ENCODE data around the gene SERAC1.

Gene SERAC1

GRCh38 chr6:158124288-158124687, 43.8 kb downstream of the SERAC1 start:
- DNase-seq (ENCODE audit: low read depth in 2 of 2, low spot score in 1 of 2) = no peak

DNA sequence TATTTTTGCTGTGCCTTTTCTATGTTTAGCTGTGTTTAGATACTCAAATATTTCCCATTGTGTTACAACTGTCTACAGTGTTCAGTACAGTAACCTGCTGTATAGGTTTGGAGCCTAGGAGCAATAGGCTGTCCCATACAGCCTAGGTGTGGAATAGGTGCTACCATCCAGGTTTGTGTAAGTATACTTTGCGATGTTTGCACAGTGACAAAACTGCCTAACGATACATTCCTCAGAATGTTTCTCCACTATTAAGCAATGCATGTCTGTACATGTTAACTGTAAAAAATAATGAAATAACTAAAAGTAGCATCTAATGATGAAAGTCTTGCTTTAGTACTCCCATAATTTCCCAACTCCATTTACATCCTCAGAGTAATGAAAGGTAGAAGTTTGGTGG, 46.0 kb downstream of the SERAC1 start:
- DNase-seq (ENCODE audit: low read depth in 2 of 2, low spot score in 1 of 2) = no peak

GRCh38 chr6:158121335-158121734, 46.7 kb downstream of the SERAC1 start:
- DNase-seq (ENCODE audit: low read depth in 2 of 2, low spot score in 1 of 2) = no peak

DNA sequence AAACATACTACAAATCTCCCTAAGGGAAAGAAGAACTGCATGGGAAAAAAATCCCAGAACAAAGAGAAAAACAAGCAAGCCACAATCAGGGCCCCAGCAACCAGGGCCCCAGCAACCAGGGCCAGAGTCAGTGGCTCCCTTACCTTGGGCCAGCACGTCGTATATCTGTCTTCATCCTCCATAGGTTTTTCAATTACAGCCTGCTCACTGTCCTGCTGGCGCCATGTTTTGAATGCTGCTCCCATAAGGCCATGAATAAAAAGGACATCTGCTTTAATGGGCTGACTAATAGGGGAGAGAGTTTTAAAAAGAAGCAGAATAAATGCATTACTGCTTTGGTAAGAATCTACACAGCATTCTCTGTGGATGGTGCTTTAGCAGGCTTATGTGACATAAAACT, 49.2 kb downstream of the SERAC1 start:
- no peak for DNase-seq (ENCODE audit: low read depth in 2 of 2, low spot score in 1 of 2)

- no peak for DNase-seq (ENCODE audit: low read depth in 2 of 2, low spot score in 1 of 2)
Observed at GRCh38 chr6:158115508-158115907, 52.6 kb downstream of the SERAC1 start.

GRCh38 chr6:158115102-158115501, 53.0 kb downstream of the SERAC1 start:
- no peak for DNase-seq (ENCODE audit: low read depth in 2 of 2, low spot score in 1 of 2)

- DNase-seq (ENCODE audit: low read depth in 2 of 2, low spot score in 1 of 2) = no peak
Observed at GRCh38 chr6:158113802-158114201, 54.3 kb downstream of the SERAC1 start.

- DNase-seq (ENCODE audit: low read depth in 2 of 2, low spot score in 1 of 2) = no peak
Observed at GRCh38 chr6:158111987-158112386, 56.1 kb downstream of the SERAC1 start.

- no peak for DNase-seq (ENCODE audit: low read depth in 2 of 2, low spot score in 1 of 2)
Observed at GRCh38 chr6:158110986-158111385, 57.1 kb downstream of the SERAC1 start.

DNA sequence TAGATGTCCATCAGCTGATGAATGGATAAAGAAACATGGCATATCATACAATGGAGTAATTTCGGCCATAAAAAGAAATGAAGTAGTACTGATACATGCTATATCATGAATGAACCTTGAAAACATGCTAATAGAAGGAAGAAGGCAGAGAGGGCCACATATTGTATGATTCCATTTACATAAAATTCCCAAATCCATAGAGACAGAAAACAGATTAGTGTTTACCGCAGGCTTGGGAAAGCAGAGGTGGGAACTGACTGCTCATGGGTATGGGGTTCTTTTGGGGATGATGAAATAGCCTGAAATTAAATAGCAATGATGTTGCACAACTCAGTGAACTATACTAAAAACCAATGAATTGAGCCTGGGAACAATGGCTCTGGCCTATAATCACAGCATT, 58.3 kb downstream of the SERAC1 start:
- no peak for DNase-seq (ENCODE audit: low read depth in 2 of 2, low spot score in 1 of 2)

DNA sequence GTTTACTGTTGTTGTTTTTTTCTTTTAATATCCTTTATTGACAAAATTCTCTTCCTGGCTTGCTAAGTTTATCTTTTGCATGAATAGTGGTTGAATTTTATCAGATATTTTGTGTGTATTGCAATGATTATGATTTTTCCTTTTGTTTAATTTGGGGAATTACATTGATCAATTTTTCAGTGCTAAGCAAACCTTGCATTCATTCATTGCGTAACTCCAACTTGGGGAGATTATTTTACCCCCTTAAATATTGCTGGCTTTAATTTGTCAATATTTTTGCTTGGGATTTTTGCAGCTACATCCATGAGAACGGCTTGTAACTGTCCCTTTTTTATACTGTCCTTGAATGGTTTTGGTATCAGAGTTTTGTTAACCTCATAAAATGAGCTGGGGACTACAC, 63.4 kb downstream of the SERAC1 start:
- no peak for DNase-seq (ENCODE audit: low read depth in 2 of 2, low spot score in 1 of 2)

- DNase-seq (ENCODE audit: low read depth in 2 of 2, low spot score in 1 of 2) = no peak
Observed at GRCh38 chr6:158103228-158103627, 64.8 kb downstream of the SERAC1 start.

- no peak for DNase-seq (ENCODE audit: low read depth in 2 of 2, low spot score in 1 of 2)
Observed at GRCh38 chr6:158095671-158096070, 72.4 kb downstream of the SERAC1 start.

GRCh38 chr6:158095031-158095430, 73.0 kb downstream of the SERAC1 start:
- DNase-seq (ENCODE audit: low read depth in 2 of 2, low spot score in 1 of 2) = no peak

GRCh38 chr6:158092806-158093205, 75.3 kb downstream of the SERAC1 start:
- no peak for DNase-seq (ENCODE audit: low read depth in 2 of 2, low spot score in 1 of 2)

- DNase-seq (ENCODE audit: low read depth in 2 of 2, low spot score in 1 of 2) = no peak
Observed at GRCh38 chr6:158087224-158087867, 80.7 kb downstream of the SERAC1 start.

DNA sequence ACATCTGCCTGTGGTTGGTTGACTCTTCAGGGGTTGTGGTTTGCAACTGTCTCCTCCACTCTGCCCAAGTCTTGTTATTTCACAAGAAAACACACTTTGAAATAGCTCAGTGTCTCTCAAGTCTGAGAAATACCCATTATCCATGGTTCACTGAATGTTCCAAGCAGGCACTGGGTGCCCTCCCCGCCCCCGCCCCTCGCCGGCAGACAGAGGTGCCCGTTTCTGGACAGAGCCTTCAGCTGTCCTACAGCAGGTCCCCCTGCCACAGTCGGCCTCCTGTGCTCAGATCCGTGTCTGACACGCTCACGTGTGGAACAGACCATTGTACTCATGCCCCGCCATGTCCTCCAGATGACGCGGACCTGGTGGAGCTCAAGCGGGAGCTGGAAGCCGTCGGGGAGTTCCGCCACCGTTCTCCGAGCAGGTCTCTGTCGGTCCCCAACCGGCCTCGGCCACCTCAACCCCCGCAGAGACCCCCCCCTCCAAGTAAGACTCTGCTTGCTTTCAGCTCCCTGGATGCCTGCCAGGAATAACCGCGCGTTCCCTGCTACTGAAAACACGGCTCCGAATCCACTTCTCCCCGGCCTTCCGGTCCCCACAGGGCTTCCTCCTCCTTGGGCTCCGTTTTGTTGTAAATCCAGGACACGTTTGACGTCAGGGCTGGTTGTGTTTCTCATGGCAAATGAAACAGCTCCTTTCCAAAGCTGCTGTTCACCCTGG, 81.4 kb downstream of the SERAC1 start:
- DNase-seq (ENCODE audit: low read depth in 2 of 2, low spot score in 1 of 2) = no peak

DNA sequence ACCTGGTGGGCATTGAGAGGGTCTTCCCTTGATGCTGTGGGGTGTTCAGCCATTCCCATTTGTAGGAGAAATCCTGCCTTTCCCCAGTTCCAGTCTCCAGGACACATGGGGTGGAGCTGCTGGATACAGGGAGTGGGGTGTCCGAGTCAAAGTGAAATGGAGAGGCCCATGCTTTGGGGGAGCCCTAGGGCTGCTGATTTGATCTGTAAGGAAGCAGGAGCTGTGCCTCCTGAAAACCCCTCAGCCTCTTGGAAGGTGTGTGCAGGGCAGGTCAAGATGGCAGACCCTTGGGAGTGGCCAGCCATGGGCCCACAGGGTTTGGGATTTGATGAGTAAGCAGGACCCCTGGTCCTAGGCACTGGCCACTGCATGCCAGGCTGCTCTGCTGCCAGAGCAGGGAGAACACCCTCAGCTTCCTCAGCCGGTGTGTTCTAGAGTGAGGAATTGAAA, 82.0 kb downstream of the SERAC1 start:
- DNase-seq (ENCODE audit: low read depth in 2 of 2, low spot score in 1 of 2) = no peak

- DNase-seq (ENCODE audit: low read depth in 2 of 2, low spot score in 1 of 2) = no peak
Observed at GRCh38 chr6:158085261-158086053, 82.6 kb downstream of the SERAC1 start.

DNA sequence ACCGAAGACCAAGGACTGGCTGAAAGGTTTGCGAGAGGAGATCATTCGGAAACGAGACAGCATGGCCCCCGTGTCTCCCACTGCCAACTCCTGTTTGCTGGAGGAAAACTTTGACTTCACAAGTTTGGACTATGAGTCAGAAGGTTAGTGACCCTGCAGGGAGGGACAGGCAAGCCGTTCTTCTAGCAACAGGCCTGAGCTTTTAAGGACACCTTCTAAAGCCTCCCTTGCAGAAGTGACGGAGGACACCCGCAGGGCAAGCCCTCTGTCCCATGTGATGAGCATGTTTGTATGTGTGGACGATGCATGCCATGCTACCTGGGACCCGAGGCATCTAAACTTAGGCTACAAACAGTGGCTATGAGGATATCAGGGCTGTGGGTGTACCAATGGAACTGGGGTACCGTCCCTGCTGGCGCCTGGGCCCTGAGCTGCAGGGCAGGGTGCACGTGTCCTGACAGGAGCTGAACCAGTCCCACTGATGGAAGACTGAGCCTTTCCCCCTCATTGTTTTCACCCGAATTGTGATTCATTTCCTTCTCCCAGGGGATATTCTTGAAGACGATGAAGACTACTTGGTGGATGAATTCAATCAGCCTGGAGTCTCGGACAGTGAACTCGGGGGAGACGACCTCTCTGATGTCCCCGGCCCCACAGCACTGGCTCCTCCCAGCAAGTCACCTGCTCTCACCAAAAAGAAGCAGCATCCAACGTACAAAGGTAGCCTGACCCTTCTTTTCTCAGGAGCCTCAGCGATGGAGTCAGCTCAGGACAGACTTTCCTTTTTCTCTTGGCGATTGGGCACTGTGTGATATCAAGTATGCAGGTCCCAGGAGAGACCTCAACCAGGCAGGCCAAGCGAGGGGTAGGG, 84.4 kb downstream of the SERAC1 start:
- no peak for DNase-seq (ENCODE audit: low read depth in 2 of 2, low spot score in 1 of 2)

DNA sequence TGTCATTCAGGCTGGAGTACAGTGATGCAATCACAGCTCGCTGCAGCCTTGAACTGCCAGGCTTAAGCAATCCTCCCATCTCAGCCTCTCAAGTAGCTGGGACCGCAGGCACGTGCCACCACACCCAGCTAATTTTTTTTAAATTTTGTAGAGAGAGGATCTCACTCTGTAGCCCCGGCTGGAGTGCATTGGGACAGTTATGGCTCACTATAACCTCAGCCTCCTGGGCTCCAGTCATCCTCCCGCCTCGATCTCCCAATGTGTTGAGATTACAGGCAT, 86.5 kb downstream of the SERAC1 start:
- no peak for DNase-seq (ENCODE audit: low read depth in 2 of 2, low spot score in 1 of 2)

Measured in stimulated activated CD8-positive, alpha-beta memory T cell treated with anti-CD3 and anti-CD28 coated beads, Interleukin-4, amount 100 ng/mL, for 1 hour (primary cell).